GM19455 (cell line): Measurements from ENCODE around the gene HOXC10.

Experiments used
- ATAC-seq: cut with Tn5 transposase; IDR thresholded peaks from one replicate; pipeline ENCODE4 v1.9.1; 2021; ENCODE audit not compliant: unreplicated experiment

Gene HOXC10

DNA sequence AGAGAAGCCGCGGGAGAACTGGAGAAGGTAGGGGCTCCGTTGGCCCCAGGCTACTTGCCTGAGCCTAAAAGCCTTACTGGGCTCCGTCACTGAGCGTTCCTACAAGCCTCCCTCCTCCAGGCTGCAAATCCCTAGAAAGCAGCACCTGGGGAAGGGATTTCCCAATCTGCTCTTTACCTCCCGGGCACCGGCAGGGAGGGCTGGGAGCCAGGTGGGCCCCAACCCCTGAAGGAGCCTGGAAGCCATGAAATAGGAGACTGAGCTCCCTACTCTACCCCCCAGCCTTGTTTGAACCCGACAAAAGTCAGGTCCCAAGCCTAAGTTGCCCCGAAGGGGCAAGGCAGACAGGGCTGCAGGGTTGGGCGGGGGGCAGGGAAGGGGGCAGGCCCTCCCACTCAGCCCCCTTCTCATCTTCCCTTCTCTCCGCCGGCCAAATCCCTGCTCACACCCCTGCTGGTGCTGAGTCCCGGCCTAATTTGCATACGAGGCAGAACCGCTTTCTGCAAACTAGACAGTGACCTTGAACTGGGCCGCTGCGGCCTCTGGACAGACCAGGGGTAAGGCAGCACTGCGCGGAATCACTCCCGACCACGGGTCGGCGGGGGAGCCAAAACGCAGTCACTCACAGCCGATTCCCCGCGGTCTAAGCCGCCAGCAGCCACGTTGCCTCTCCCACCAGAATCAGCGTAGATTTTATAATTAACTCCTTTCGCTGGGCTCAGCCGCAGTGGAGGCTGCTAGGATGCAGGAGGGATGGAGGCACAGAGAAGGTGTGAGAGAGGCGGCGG lies 34.0 kb upstream of the HOXC10 start:
- no peak for ATAC-seq

DNA sequence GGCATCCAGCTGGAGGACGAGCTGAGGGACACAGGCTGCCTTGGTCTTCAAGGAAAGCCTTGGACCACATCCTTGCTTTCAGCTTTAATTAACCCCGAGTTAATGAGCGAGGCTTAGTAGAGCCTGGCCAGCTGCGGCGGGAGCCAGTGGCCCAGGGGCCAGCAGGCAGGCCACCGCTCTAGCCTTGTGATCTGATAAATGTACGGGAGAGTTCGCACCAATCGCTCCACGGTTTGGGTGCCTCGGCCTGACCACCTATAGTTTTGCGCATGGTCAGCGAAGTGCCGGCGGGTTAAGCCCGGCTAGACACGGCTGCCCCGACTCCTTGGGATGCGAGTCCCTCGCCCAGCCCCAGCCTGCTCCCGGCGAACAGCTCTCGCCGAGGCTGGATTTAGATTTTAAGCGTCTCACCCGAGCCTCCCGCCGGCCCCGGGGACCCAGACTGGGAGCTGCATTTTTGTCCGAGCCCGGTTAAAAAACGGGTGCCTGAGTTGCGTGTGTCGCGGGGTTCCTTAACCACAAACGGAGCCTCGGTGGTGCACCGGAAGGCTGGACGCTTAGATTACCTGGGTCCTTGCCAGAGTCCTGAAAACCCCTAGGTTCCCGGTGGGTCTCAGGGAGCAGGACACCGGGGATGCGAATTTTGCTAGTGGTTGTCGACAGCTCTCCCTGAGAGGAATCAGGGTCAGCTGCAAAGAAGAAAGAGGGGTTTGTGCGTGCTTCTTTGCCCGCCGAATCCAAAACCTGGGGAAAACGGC lies 33.2 kb upstream of the HOXC10 start:
- no peak for ATAC-seq

DNA sequence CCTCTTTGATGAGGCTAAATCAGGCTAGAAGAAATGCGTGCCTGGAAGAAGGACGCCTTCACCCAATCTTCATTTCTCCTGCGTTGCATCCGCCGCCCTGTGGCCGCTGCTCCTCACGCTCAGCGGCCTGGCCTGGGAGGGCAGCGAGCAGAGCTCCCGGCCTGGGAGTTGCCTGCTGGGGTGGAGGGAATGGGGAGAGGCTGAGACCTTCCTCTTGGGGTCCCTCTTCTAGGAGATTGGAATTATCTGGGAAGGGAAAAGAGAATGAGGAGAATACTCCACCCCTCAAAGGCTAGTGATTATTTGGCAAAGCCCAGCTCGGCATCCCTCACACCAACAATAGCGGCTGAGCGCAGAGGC lies 32.6 kb upstream of the HOXC10 start:
- no peak for ATAC-seq

DNA sequence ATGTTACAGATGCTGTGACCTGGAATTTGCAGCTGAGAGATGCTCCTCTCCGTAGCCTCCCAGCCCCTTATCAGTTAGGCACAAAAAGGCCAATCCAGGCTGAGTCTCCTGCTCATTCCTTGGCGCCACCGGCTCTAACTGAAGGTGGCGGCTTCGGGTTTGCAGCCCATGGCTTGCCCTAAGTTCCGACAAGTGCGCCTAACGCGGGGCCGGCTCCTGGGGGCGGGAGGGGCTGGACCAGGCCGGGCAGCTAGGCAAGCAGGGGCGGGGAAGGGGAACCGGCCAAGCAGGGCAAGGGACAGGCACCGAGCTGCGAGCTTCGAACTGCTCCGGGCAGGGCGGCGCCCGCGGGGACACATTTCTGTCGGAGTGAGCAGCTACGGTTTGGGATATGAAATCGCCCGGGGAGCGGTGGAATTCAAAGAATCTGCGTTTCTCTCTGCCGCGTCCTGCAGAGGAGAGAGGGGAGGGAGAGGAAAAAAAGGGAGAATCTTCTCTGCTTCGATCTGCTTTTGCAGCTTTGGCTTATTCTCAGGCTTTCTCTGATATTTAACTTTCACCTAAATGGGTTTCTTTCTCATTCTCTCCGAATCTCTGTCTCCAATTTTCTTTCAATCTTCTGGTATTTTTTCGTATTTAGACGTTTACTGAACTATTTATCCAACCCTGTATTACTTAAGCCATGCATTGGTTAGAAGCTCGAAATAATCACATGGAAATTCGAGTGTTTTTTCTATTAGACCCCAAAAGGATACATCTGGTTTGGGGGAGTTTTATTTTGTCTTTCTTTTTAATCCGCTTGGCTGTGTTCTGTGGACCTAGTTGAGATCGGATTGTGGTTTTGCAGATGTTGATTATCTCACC lies 31.8 kb upstream of the HOXC10 start:
- ATAC-seq = no peak

DNA sequence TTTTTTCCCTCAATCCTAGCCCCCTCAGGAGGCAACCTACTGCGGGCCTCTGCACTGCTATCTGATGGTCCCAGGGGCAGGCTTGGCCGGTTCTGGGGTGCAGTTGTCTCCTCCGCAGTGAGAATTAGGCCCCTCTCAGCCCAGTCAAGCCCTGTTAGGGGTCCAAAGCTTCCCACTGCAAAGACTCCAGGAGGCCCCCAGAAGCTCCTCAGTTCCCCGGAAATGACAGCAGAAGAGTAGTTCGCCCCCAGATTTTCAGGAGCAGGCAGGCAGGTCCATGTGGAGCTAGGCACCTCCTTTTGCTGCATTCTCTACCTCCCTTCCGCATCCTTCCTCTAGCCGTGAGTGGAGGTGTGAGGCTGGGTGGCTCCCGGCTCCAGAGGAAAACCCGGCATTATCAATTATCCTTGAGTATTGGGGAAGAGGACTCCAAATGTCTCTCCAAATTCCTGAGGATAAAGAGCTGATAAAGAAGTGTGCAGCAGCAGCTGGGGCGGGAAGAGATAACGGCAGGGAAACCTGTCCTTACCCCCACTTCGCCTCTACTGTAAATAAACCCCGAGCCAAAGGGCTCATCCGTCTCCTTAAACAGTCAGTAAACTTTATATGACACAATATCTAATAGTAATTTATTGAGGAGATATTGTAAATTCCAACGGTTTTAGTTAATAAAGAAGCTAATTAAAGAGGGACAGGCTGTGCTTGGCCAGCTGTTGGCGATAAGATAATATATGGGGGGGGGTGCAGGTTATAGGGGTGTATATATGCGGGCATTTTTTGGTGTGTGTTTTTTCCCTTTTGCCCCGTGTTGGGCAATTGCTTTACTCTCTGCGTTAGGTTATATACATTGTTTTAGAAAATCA lies 30.9 kb upstream of the HOXC10 start:
- ATAC-seq = no peak

DNA sequence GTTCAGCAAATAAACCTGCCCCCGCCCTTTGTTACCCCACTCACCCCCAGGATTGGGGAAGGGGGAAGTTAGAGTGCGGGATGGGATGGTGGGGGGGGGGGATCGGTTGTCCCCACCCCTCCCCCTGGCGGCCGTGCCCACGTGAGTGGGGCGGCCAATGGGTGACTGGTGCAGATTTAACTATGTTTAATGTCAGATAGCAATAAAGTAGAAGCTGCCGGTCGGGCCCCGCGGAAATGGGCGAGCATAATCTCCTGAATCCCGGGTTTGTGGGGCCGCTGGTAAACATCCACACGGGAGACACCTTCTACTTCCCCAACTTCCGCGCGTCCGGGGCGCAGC lies 30.3 kb upstream of the HOXC10 start, which contains the start of gene HOXC12:
Gene HOXC12, plus strand, starts transcription at position 210 of the 342 bp plus-strand sequence. Its CDS starts 27 bp downstream, at position 237.
- ATAC-seq = no peak

DNA sequence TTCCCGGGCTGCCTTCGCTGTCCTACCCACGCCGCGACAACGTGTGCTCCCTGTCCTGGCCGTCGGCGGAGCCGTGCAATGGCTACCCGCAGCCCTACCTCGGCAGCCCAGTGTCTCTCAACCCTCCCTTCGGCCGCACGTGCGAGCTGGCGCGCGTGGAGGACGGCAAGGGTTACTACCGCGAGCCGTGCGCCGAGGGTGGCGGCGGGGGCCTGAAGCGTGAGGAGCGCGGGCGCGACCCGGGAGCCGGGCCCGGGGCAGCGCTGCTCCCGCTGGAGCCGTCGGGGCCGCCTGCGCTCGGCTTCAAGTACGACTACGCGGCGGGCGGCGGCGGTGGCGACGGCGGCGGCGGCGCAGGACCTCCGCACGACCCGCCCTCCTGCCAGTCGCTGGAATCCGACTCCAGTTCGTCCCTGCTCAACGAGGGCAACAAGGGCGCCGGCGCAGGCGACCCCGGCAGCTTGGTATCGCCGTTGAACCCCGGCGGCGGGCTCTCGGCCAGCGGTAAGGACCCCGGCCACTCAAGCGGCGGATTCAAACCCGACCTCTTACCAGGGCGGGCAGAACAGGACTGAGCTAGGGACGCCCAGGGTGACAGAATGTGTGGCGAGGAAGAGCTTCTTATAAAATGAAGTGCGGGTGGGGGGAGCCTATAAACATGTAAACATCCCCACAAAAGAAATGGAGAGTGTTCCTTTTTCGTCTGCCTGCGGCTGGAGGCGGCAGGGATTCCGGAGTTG lies 29.7 kb upstream of the HOXC10 start:
- ATAC-seq = no peak

DNA sequence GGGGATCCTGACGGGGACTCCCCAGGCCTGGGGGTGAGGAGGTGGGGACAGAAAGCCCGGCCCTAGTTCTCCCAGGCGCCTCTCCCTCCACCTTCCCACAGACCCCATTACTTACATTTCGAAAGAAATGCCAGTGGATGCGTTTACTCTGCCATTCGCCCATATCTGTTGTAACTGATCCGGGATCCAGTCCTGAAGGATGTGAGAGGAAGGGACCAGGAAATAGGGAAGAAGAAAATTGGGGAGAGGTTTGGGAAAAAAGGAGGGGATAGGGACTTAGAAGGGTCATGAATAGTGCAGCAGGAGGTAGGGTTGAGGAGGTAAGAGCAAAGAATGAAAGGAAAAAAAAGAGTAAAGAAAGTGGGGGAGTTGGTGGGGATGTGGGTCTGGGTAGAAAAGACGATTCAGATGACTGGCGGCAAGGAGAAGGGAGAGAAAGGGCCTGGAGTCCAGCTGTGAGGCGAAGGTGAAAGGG lies 29.1 kb upstream of the HOXC10 start:
- no peak for ATAC-seq

DNA sequence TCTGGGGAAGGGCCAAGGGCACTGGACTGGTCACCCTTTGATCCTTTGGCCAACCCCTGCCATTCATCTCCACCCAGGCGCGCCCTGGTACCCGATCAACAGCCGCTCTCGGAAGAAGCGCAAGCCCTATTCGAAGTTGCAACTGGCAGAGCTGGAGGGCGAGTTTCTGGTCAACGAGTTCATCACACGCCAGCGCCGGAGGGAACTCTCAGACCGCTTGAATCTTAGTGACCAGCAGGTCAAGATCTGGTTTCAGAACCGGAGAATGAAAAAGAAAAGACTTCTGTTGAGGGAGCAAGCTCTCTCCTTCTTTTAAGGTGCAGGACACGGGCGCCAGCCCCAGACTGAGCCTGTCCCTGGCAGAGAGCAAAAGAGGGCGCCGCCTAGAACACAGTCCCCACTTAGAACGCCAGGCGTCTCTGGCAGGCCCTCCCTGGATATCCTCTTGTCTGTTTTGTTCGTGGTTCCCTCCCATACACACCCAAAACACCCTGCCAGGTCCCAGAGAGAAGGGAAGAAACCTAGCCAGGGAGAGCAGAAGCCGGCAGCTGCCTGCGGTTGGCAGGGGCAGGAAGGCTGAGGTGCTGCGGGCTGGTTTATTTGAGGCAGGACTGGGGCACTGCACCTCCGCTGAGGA lies 28.6 kb upstream of the HOXC10 start:
- ATAC-seq = no peak

DNA sequence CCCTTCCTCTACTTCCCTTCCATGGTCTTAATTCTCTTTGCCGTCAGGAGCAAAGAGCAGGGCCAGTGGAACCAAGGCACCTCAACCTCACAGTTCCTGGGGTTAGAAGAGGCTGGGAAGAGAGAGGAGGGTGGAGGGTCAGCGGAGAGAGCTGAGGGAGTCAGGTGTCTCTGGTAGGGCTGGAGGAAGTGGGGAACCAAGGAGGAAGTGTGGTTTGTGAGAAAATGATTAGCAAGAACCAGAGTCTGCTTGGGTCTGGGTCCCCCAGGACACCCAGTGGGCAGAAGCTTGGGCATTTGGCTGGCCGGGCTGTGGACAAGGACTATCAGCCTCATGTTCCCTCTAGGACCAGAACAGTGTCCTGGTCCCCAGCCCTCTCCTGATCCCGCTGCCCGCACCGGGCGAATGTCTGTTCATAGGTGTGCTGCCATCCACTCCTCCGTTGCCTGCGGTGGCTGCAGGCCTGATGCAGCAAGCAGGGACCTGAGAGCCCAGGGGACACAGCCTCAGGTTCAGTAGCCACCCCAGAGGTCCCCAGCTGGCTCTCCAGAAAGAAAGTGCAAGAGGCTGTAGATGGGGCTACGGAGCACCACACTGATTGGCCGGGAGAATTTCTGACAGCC lies 27.9 kb upstream of the HOXC10 start:
- no peak for ATAC-seq

DNA sequence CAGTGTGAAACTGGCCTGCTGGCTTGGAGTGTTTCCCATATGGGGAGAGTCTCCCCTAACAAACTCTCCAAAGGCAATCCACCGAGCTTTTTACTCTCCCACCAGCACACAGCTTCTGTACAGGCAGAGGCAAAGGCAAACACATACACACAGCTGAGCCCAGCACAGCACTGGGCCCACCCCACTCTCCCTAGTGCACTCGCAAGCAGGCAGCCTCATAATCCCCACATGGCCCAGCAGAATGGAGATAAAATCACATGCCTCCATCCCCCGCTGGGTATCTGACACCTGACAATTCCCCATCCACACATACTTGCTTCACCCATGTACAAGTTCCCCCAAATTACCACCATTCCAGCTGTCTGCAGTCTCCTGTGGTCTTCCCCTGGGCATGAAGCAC lies 26.8 kb upstream of the HOXC10 start:
- ATAC-seq = no peak

DNA sequence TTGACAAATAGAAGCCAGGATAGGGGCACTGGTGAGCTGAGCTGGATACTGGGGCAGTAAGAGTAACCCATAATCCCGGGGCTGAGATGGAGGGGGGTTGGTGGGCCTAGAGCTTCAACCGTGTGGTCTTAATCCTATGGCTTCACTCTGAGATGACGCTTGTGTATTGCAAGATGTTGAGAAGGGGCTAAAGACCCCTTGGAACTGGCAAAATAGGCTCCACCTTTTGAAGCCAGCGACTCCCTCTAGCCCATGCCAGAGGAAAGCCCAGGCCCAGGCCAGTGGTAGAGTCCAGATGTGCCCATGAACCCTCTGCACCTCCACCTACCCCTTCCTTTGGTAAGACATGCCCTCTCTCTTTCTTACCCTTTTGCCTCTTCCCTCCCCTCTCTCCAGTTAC lies 25.6 kb upstream of the HOXC10 start:
- ATAC-seq = no peak

DNA sequence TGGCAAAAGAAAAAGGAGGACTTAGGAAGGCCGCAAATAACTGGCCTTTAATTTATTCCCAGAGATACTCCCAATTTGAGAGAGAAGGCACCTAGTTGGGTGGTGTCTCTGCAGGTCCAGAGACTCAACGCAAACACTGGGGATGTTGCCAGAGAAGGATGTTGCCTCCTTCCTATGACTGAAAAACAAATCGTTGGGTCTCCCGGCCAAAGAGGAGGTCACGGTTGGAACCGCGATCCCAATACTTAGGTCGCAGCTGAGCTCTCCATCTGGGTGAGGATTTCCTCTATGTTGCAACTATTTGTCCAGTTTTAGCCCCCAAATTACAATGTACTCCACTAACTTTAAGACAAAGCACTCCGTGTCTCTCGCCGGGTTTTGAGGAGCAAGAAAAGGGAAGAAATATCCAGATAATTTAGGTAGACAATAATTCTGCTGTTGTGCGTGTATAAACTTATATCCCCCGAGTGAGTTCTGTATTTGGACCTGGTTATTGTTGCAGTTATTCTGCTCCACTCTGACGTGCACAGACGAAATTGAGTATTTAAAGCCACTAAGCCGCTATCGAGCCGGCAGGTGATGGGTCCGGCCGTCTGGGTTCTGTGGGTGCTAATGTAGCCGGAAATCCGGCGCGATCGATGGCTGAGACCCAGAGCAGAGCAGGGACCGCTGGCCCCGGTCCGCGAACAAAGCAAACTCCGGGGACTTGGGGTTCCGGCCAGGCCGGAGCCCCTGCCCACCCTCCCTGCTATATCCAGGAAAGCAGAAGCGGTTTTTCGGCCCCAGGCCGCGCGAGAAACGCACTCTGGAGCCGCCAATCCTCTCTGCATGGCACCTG lies 24.5 kb upstream of the HOXC10 start:
- no peak for ATAC-seq

DNA sequence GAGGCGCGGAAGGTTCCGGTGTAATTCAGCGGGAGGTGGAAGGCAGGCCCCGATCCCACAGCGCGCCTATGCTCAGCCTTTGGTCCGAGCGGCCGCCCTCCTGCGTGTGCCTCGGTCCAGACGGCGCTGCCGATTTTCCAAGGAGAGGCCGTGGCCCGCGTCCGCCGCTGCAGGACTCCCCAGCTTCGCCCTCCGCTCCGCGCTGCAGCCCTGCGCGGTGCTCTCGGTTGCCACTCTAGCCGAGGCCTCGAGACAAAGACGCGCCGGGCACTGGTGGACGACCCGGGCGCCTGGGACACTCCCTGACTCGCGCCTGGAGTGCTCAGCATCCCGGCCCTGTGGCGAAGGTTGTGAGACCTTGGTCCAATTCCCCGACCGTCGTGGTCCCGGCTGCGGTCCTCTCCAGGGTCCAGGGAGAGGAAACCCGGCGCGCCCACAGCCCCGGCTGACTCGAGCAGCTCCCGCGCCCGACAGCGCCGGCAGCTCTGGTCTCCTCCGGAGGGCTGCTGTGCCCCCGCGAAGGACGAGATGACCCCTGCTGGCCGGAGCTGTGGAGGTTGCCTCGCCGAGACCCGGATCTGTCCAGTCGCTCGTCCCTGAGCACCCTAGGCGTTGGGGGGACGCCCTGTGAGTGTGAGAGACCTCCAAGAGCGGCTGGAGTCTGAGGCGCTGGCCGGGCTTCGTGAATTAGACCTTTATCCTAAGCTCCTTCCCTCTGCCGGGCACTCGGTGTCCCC lies 23.8 kb upstream of the HOXC10 start:
- no peak for ATAC-seq

DNA sequence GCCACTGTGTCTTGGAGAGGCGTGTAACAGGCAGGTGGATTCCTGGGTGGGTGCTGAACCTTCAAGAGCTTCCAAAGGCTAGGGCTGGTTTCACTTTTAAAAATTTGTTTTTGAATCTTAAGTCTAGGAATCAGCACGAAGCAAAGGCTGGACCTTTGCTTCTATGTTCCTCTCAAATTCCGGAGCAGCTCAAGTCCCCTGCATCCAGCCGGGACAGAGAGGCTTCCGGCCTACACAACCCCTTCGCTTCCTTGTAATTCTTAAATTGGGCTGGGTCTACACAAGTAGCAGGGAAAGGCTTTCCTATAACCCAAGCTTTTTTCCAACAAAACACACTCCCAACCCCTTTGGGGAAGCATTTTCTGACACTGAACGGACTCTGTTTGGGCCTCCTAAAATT lies 21.9 kb upstream of the HOXC10 start:
- ATAC-seq = no peak

DNA sequence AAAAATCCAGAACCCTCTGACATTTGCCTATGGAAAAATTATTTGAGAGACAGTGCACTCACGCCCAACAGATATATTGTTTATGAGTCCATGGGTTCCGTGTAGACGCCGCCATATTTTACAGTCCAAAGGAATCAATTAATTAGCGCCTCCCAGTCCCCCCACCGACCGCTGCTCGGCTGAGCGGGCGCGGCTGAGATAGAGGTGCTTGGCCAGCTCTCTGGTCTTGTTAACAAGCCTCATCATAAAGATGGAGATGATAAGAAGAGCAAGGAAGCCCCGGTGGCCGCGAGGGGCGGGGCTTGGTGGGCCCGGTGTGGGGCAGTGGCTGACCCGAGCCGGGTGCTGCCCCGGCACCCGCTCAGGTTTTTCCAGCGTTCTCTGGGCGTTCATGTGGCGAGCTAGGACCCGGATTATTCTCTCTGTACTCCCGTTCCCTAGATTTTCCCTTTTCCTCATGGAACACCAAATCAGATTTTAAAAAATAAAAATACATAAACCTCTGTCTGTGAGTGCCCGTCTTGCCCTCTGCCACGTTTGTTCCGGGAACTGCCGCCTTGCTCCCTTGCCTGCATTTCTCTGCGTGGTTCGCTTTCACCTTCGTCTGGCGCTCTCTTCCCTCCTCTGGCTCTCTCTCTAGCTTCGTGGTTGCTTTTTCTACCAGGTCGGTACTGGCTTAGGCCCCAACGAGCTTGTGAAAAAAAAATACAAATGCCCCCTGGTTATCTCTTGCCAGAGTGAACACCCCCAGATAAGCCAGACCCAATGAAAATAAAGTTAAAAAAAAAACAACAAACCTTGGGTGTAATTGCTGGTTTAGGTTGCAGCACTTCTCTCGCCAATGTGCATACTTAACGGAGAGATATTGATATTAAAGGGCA lies 21.3 kb upstream of the HOXC10 start:
- ATAC-seq = no peak
